Measurements from ENCODE around the gene SEC22A.
A peak's percentile ranks its signal among the peaks of the same experiment; 100 is the strongest.

Gene SEC22A

GRCh38 chr3:123284399-123285010, 82.8 kb downstream of the SEC22A start:
- TF ChIP-seq CTCF (IDR thresholded peaks at IDR 0.05; ENCODE audit: low read depth, low read length, missing control alignments), result no peak
- H3K4me3 ChIP-seq (replicated peaks; ENCODE audit: low read depth, low read length), result no peak overlapping the region
- DNase-seq (ENCODE audit: extremely low read depth, low read depth), result no peak

DNA sequence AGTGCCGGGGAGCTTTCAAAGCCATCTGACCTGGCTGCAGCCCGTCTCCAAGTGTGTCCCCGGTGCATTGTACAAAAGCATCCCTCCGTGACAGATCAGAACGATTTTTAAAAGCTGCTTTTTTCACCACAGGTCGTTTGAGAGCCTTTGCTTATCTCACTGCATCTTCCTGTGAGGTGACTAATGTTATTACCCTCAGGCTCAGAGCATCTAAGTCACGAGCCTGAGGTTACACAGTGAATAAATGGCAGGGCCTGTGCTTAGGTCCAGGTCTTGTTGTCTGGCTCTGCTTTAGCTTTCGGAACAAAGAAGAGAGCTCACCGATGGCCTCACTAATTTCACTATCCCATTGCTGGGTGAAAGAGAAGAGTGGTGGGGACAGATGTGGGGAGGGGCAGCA, 83.3 kb downstream of the SEC22A start:
- no peak for DNase-seq (ENCODE audit: extremely low read depth, low read depth)

GRCh38 chr3:123285479-123285878, 83.7 kb downstream of the SEC22A start:
- no peak overlapping the region for H3K4me3 ChIP-seq (replicated peaks; ENCODE audit: low read depth, low read length)
- no peak for TF ChIP-seq CTCF (IDR thresholded peaks at IDR 0.05; ENCODE audit: low read depth, low read length, missing control alignments)
- no peak for DNase-seq (ENCODE audit: extremely low read depth, low read depth)

More for the DNA sequence above, 83.3 kb downstream of the SEC22A start:
- H3K4me3 ChIP-seq (replicated peaks; ENCODE audit: low read depth, low read length), result no peak overlapping the region
- TF ChIP-seq CTCF (IDR thresholded peaks at IDR 0.05; ENCODE audit: low read depth, low read length, missing control alignments), result no peak

DNA sequence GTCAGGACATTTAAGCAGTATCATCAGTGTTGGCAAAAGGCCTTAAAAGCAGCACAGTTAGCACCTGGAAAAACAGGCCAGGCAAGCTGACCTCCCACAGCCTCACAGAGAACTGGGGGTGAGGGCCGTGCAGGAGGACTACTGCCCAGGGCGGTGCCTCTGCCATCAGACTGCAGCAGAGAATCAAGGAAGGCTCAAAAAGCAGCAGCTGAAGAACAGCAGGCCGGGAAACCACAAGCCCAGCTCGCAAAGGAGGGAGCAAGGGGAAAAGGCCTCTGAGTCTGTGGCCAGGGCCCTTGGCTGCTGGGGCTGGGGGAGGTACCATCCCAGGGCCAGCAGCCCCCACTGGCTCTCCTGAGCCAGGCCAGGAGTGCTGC, 84.2 kb downstream of the SEC22A start:
- H3K4me3 ChIP-seq (replicated peaks; ENCODE audit: low read depth, low read length), result no peak overlapping the region
- no peak for DNase-seq (ENCODE audit: extremely low read depth, low read depth)
- no peak for TF ChIP-seq CTCF (IDR thresholded peaks at IDR 0.05; ENCODE audit: low read depth, low read length, missing control alignments)

DNA sequence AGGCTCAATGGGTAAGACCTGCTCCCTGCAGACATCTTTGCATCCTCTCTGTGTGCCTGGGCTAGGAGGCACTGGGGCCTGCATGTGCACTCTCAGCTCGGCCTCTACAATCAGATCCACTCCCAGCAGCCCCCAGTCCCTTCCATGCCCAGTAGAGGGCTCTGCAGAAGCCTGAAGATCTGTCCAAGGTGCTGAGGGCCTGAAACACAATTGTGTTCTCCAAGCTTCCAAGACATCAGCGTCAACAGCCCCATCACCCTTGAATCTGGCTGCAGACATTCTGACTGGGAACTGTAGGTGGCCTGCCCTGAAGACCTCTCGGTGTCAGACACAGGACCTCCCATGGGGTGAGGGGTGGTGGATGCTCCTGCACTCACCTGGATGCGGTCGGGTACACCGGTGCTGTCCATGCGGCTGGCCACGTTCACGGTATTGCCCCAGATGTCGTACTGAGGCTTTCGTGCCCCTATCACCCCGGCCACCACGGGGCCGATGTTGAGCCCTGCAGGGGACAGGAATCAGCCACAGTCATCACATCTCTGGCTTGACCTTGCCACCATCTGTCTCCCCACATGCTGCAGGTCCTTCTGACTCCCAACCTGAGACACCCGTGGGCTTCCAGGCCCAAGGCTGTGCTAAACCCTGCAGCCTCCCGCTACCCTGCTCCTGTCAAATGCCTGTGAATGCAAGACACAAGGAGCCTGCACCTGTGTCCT, 84.7 kb downstream of the SEC22A start:
- no peak overlapping the region for H3K4me3 ChIP-seq (replicated peaks; ENCODE audit: low read depth, low read length)
- DNase-seq (ENCODE audit: extremely low read depth, low read depth), result peak; percentile 31
- peak; percentile 92 for TF ChIP-seq CTCF (IDR thresholded peaks at IDR 0.05; ENCODE audit: low read depth, low read length, missing control alignments)

DNA sequence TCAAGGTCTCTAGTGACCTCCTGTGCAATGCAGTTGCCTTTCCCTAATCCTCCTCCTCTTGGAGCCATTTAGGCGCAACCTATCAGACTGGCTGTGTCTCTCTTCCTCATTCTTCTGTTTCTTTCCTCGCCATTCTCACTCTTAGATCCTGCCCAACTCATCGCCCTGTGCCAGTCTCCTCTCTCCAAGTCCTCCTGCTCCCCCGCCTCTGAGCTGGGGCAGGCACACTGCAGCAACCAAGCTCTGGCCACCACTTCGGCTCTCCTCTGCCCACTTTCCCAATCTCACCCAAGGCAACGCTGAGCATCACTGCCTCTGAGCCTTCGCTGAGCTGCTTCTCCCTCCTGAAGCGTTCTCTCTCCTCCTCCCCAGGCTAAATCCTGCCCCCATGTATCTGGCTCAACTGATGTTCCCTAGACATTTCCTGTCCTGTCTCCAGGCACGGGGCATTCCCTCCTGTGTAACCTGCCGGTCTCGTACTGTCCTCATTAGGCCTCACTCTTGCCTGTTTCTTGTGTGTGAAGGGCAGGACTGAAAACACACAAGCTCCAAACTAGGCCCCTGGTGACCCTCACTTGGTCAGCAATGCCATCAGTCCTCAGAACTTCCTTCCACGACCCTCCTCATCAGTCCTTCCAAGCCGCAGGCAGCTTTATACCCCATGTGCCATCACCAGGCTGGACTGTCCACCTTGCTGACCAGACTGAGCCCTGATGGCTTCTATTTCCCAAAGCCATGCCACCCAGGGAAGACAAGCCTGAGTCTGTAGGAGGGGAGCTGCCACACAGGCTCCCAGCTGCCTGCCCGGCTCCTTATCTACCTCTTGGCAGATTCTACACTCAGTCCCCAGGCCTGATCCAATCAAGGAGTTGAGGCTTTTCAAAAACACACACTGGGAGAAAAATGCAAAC, 85.6 kb downstream of the SEC22A start:
- no peak overlapping the region for H3K4me3 ChIP-seq (replicated peaks; ENCODE audit: low read depth, low read length)
- no peak for TF ChIP-seq CTCF (IDR thresholded peaks at IDR 0.05; ENCODE audit: low read depth, low read length, missing control alignments)
- no peak for DNase-seq (ENCODE audit: extremely low read depth, low read depth)
